Ammon's horn (tissue), 1 donor: Measurements from ENCODE around the gene COMT.

Experiments
- DNase-seq: peaks from one replicate; pipeline ENCODE4 v3.0.0-alpha.2; 2016; ENCODE audit warnings: low spot score

The COMT gene

GRCh38 chr22:19996694-19997384 lies 55.3 kb downstream of the COMT start:
- DNase-seq = no peak

DNA sequence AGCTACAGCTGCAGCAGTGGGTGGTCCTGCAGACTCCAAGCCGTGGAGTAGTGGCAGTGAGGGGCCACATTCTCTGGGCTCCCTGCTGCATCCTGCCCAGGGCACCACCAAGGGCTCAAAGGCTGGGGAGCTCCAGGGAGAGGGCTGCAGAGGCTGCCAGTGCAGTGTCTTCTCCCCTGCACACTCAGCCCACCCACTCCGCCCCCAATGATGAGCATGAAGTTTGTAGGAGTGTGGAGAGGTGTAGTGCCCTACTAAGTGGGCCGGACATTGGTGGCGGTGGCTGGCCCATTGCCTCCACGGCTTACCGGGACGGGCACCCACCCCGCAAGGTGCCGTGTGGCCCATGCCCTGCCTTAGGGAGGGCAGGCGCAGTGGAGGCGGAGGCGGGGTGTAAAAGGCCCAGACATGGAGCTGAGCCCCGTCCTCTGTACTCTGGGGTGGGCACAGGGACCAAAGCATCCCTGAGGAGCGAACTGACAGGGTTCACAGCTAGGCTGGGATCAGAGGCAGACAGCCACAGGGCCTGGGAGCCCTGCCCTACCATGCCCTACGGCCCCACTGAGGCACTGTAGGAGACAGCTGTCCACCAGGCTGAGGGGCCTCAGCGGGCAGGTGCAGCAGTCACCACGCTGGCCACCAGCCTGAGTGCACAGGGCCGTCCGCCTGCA lies 56.1 kb downstream of the COMT start:
- DNase-seq = no peak

DNA sequence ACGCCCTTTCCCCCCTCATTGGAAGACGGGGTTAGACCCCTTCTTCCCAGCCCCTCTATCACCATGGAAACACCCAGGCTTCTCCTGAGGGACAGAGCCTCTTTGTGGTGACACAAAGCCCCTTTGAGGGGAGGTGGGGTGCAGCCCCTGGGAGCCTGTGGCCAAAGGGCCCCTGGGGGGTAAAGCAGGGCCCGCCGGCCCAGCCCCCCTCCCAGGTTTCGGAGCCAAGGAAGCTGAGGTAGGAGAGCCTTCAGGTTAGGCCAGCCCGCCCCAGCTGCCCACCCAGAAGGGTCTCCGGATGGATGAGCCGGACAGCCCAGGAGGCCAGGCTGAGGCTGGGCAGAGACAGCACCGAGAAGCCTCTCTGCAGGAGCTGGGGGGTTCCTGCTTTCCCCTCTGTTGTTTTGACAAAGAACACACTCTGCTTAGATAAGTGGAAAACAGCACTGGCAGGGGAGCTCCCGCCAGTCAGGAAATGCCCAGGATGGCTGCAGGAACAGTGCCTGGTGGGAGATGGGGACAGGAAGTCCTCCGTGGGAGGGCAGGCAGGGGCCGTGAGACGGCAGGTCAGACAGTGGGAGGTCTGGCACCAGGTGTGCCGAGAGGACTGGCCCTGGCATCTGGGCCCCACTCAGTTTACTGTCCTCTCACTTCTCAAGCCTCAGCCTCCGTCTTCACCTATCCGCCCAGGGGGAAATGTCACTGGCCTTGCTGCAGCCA lies 56.8 kb downstream of the COMT start:
- DNase-seq = no peak

GRCh38 chr22:19998991-19999820 lies 57.6 kb downstream of the COMT start:
- no peak for DNase-seq

DNA sequence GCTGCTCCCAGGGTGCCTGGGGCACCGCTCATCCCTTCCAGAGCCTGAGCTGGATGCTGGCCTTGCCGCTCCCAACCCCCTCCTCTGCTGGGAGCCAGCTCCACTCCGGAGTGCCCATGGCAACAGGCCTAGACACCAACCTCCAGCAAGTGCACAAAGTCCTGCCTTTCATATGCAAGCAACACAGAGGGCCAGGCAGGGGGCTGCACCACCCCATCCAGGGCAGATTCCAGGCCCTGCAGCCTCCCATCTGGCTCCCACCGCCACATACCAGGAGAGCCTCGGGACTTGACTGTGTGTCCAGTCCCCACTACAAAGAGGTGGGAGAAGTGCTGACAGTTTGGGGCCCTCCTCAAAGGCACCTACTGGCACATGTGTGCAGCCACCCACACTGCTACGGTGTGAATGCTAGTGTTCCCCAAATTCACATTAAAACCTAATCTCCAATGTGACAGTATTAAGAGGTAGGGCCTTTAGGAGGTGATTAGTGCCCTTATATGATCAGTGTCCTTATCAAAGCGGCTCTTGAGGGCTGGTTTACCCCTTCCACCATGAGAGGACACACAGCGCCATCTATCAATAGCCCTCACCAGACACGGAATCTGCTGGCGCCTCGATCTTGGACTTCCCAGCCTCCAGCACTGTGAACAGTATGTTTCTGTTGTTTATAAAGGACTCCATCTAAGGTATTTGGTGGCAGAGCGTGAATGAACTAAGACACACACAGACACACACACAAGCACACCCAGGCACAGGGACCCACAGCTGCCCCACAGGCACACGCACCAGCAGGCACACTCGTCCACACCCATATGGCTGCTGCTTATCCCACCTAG lies 58.9 kb downstream of the COMT start:
- peak; percentile 77 for DNase-seq

DNA sequence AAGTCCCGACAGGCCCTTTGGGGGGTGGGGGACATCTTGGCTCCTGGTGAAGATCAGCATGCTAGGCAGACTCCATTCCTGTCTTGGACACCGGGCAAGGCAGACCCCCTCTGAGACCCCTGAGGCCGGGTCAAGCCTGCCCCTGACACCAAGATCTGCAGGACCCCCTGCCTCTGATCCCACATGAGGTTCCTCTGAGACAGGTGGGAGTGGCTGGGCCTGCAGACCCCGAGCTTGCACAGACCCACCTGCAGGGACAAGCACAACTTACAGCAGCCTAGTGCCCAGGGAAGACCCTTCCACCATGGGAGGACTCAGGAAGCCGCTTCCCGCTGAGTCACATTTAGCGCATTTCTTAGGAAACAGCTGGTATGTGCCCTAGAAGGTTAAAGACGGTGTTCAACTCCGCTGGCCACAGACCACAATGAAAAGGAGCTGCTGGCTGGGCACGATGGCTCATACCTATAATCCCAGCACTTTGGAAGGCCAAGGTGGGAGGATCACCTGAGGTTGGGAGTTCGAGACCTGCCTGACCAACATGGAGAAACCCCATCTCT lies 59.6 kb downstream of the COMT start:
- DNase-seq = no peak

DNA sequence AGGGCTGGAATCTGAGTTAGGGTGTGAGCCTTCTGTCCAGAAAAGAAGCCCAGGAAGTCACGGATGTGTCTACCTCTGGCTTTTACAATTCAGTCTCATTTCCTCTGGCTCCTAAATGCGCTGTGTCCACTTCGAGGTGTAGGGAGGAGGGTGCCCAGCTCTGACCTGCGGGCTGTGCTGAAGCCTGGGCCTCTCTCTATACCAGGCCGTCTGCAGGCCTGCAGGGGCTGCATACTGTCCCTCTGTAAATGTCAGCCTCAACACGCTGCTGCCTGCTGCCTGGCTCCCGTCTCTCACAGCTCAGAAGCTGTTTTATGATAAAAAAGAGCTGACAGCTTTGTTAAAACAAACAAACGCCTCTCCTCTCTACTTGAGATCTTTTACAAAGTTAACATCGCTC lies 60.6 kb downstream of the COMT start:
- no peak for DNase-seq

DNA sequence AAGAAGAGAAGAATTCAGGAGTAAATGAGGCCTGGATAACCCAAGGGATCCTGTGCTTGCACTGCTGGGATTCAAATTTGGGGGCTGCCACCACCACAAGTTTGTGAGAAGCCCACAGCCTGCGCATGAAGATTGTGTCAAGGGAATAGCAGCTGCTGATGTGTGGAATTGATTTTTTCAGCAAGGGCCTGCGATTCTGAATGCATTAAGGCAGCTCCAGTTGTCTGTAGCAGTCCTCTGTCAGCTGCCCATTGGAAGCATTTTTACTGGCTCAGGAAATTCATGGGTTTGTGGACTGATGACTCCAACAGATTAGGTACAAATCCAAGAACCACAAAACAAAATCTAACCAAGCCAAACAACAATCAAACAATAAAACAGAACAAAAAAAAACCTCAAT lies 61.1 kb downstream of the COMT start:
- DNase-seq = no peak

GRCh38 chr22:20003304-20003703 lies 61.7 kb downstream of the COMT start:
- DNase-seq = no peak

DNA sequence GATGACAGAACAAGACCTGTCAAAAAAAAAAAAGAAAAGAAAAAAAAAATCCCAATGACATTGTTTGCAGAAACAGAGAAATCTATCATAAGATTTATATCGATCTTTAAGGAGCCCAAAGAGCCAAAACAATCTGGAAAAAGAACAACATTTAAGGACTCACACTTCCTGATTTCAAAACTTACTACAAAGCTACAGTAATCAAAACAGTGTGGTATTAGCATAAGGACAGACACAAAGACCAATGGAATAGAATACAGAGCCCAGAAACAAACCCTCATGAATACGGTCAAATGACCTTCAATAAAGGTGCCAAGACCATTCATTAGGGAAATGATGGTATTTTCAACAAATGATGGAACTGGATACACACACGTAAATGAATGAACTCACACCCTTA lies 62.9 kb downstream of the COMT start:
- no peak for DNase-seq

GRCh38 chr22:20008221-20008995 lies 66.8 kb downstream of the COMT start:
- DNase-seq = no peak

DNA sequence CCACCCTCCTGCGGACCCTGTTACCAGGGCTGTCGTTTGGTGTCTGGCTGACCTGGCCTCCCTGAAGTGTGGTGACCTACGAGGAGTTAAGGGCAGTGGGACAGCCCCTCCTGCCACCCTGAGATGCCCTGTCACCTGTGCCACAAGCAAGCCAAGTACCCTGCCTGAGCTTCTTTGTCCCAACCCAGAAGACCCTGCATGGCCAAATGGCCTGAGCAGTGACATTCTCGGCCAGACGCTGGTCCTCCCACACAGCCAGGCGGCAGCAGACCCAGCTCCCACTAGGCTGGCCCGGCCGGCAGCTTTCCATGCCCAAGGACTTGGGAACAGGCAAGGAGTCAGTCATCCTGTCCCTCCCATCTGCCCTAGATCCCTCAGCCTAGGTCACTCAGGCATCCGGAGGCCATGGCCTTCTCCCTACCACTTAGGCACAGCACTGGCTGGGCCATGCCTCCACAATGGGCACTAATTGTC lies 67.5 kb downstream of the COMT start:
- DNase-seq = no peak

DNA sequence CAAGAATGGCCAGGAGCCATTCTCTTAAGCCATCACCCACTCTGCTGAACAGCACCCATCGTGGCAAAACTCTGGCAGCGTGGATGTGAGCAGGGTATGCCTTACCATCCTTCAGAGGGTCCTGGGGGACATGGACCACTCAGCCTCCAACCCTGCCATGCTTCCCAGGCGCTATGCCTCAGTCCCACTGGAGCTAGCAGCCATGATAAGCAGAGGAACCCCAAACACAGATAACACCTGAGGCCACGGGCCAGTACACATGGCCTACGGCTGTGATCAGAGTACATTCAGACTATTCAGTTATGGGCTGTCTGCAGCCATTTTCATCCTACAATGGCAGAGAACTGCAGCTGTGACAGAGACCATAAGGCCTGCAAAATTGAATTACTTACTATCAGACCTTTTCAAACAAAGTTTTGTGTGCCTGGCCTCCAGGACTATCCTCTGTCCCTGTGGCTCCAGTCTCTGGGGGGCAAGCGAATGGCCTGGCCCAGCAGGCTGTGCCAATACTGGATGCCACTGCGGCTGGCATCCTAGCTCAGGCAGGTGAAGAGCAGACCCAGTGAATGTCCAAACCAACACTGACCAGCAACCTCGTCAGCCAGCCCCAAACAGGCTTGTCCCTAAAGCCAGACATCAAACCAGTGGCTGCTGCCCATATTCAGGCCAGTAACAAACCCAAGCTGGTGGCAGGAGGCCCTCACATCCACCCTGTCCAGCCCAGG lies 68.2 kb downstream of the COMT start:
- DNase-seq = no peak

DNA sequence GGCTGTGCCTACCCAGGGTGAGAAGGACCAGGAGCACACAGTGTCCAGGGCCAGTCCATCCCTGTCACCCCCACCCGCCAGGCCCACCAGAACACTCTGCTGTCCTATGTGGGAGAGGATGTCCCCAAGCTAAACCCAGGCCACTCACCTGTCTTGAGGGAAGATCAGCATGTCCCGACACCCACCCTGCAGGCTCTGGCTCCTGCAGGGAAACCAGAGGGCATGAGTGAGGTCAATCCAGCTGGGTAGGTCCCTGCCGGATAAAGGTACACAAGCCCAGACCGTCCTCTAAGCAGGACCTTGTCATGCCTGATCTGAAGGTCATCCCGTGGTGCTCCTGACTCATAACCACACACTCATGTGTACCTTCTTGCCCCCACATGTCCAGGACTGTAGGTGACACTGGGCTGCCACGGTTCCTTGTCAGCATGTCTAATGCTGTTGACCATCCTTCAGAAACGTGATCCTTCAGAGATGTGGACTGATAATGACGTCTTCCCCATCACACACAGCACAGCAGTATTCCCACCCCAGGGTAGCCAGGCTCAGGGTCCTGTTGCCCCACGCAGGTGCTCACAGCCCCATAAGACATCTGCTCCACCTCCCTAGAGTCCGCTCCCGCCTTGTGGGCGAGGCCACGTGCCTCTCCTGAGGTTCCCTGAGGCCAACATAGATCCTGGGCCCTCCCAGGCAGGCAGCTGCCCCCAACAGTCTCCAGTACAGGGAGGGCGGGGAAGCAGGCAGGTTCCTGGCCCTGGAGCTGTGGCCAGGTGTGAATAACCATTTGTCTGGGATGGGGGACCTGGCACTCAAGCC lies 68.9 kb downstream of the COMT start:
- DNase-seq = no peak

- no peak for DNase-seq
These were observed 69.8 kb downstream of the COMT start for GRCh38 chr22:20011123-20011992.

DNA sequence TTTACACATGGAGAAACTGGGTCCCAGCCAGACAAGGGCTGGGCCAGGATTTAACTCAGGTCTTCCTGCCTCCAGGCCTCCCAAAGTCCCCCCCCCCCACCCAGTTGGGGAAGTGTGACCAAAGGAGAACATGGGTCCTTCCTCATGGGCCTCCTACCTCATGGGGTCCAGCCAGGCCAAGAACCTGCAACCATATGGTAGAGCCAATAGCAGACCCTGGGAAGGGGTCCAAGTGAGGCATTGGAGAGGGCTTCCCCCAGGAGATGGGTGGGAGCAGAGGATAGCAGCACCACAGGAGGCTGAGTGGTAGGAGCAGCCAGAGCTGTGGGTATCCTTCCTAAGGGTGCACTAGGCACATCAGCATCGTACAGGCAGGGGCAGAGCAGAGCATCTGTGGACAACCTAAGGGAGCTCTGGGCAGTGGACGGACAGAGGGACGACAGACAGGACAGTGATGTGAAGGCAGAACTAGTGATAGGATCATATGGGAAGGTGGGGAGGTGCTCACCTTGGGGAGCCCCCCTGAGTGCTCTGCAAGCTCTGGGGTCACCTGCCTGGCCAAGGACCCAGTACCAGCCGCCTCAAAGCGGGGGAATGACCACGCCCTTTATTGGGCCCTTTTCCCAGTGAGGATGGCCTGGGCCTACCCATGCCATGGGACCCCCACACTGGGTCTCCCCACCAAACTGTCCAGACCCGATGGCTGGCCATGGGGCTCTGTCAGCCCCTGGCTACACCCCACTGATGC lies 70.6 kb downstream of the COMT start:
- DNase-seq = no peak
